Esophagus (tissue), 2 donors: ENCODE data around the gene FNDC3B. TPM values are rescaled to one million over a fixed set of nuclear protein-coding genes. Genes with fewer than 3 reads are reported as not detected.

Experiments used
- H3K27ac ChIP-seq, 2 donors: one replicate each; pipeline ENCODE4 v1.5.1; 2013; ENCODE audit warnings: low read depth in 2 of 2, mild to moderate bottlenecking in 2 of 2, inconsistent platforms in 1 of 2, low read length in 1 of 2, moderate library complexity in 1 of 2
- H3K27me3 ChIP-seq, 2 donors: one replicate each; pipeline ENCODE4 v1.6.1; 2013; ENCODE audit warnings: low read length in 2 of 2, control low read depth in 1 of 2, mild to moderate bottlenecking in 1 of 2; ENCODE audit not compliant: insufficient read depth in 2 of 2, control insufficient read depth in 1 of 2
- H3K36me3 ChIP-seq, 2 donors: one replicate each; pipeline ENCODE4 v1.6.1; 2013; ENCODE audit warnings: low read length in 1 of 2; ENCODE audit not compliant: control insufficient read depth in 2 of 2, insufficient read depth in 2 of 2
- H3K4me1 ChIP-seq, 2 donors: one replicate each; pipeline ENCODE4 v1.6.1; 2013; ENCODE audit warnings: low read length in 1 of 2; ENCODE audit not compliant: control insufficient read depth in 2 of 2, insufficient read depth in 2 of 2
- H3K4me3 ChIP-seq, 2 donors: one replicate each; pipeline ENCODE4 v1.5.1; 2013; ENCODE audit warnings: low read length in 2 of 2, mild to moderate bottlenecking in 2 of 2, low read depth in 1 of 2, moderate library complexity in 1 of 2
- H3K9me3 ChIP-seq, 2 donors: one replicate each; pipeline ENCODE4 v1.6.1; 2013; ENCODE audit warnings: mild to moderate bottlenecking in 2 of 2, low read depth in 1 of 2, low read length in 1 of 2, moderate library complexity in 1 of 2; ENCODE audit not compliant: control insufficient read depth in 2 of 2, insufficient read depth in 1 of 2
- WGBS, 2 donors: extraction: QIAGEN DNeasy Blood & Tissue Kit; methylation state at CpG; one replicate each; pipeline ENCODE4 v1.1.7; 2013; 5-methylcytosine and 5-hydroxymethylcytosine counted together
- polyA plus RNA-seq, 2 donors: library from polyadenylated mRNA; stranded (reverse); fragments of 200-250 nt; gene quantifications; one replicate each; pipeline ENCODE4 v1.2.3, GENCODE V29; 2013
- donor health status: healthy with polysubstance abuse.
- donor health status: Bipolar disorder and iron deficiency.

The FNDC3B gene
- polyA plus RNA-seq, 2 donors: 2.8 to 3.3 TPM

GRCh38 chr3:172003146-172003545 lies 36.2 kb upstream of the FNDC3B start:
- Histone ChIP-seq H3K27me3 (no peaks in the 10 kb centered on the region), H3K4me1 (no peaks in the 10 kb centered on the region), H3K4me3 (no peak overlapping the region), H3K36me3 (no peaks in the 10 kb centered on the region), H3K9me3 (no peaks in the 10 kb centered on the region), H3K27ac (no peak overlapping the region)
- WGBS, 2 donors: 84 to 86% methylated on average over 6 of the region's 6 CpGs

GRCh38 chr3:172007065-172007370 lies 32.4 kb upstream of the FNDC3B start:
- no peaks in the 10 kb centered on the region for H3K27me3 ChIP-seq
- no peaks in the 10 kb centered on the region for H3K36me3 ChIP-seq
- no peak overlapping the region for H3K4me3 ChIP-seq
- no peaks in the 10 kb centered on the region for H3K4me1 ChIP-seq
- no peaks in the 10 kb centered on the region for H3K9me3 ChIP-seq
- H3K27ac ChIP-seq: no peak overlapping the region

- H3K27me3 ChIP-seq: no peaks in the 10 kb centered on the region
- no peaks in the 10 kb centered on the region for H3K9me3 ChIP-seq
- H3K36me3 ChIP-seq: no peaks in the 10 kb centered on the region
- H3K4me3 ChIP-seq: no peak overlapping the region
- 71 to 77% methylated on average over 3 of the region's 3 CpGs for WGBS, 2 donors
- no peaks in the 10 kb centered on the region for H3K4me1 ChIP-seq
- H3K27ac ChIP-seq: no peak overlapping the region
Observed at GRCh38 chr3:172009803-172010202, 29.6 kb upstream of the FNDC3B start.

- Histone ChIP-seq H3K4me3 (no peak overlapping the region), H3K36me3 (no peaks in the 10 kb centered on the region), H3K27me3 (no peaks in the 10 kb centered on the region), H3K27ac (no peak overlapping the region), H3K9me3 (no peaks in the 10 kb centered on the region), H3K4me1 (no peaks in the 10 kb centered on the region)
- WGBS, 2 donors: 86 to 89% methylated on average over 1 of the region's 1 CpG
Observed at GRCh38 chr3:172012775-172013174, 26.6 kb upstream of the FNDC3B start.

- Histone ChIP-seq H3K27me3 (no peaks in the 10 kb centered on the region), H3K4me1 (no peaks in the 10 kb centered on the region), H3K27ac (no peak overlapping the region), H3K36me3 (no peaks in the 10 kb centered on the region), H3K4me3 (no peak overlapping the region), H3K9me3 (no peaks in the 10 kb centered on the region)
- 74% methylated on average over 3 to 5 of the region's 5 CpGs for WGBS, 2 donors
Observed at GRCh38 chr3:172014145-172014544, 25.2 kb upstream of the FNDC3B start.

- no peaks in the 10 kb centered on the region for H3K4me1 ChIP-seq
- H3K4me3 ChIP-seq: no peak overlapping the region
- H3K9me3 ChIP-seq: no peaks in the 10 kb centered on the region
- H3K27ac ChIP-seq: no peak overlapping the region
- no peaks in the 10 kb centered on the region for H3K27me3 ChIP-seq
- H3K36me3 ChIP-seq: no peaks in the 10 kb centered on the region
Observed at GRCh38 chr3:172018364-172018763, 21.0 kb upstream of the FNDC3B start.

GRCh38 chr3:172020763-172021162 lies 18.6 kb upstream of the FNDC3B start:
- no peaks in the 10 kb centered on the region for H3K4me1 ChIP-seq
- H3K27me3 ChIP-seq: no peaks in the 10 kb centered on the region
- no peaks in the 10 kb centered on the region for H3K36me3 ChIP-seq
- no peaks in the 10 kb centered on the region for H3K9me3 ChIP-seq
- H3K4me3 ChIP-seq: no peak overlapping the region
- 75 to 79% methylated on average over 2 of the region's 2 CpGs for WGBS, 2 donors
- H3K27ac ChIP-seq: no peak overlapping the region

GRCh38 chr3:172021164-172021563 lies 18.2 kb upstream of the FNDC3B start:
- no peak overlapping the region for H3K4me3 ChIP-seq
- H3K9me3 ChIP-seq: no peaks in the 10 kb centered on the region
- H3K4me1 ChIP-seq: no peaks in the 10 kb centered on the region
- WGBS, 2 donors: 53 to 54% methylated on average over 1 of the region's 1 CpG
- H3K36me3 ChIP-seq: no peaks in the 10 kb centered on the region
- H3K27me3 ChIP-seq: no peaks in the 10 kb centered on the region
- H3K27ac ChIP-seq: no peak overlapping the region

- Histone ChIP-seq H3K4me3 (no peak overlapping the region), H3K27me3 (no peaks in the 10 kb centered on the region), H3K4me1 (no peaks in the 10 kb centered on the region), H3K36me3 (no peaks in the 10 kb centered on the region), H3K27ac (no peak overlapping the region), H3K9me3 (no peaks in the 10 kb centered on the region)
- WGBS, 2 donors: 85 to 92% methylated on average over 4 of the region's 4 CpGs
Observed at GRCh38 chr3:172021859-172022258, 17.5 kb upstream of the FNDC3B start.

GRCh38 chr3:172023915-172024314 lies 15.5 kb upstream of the FNDC3B start:
- no peak overlapping the region for H3K4me3 ChIP-seq
- no peaks in the 10 kb centered on the region for H3K9me3 ChIP-seq
- H3K4me1 ChIP-seq: no peaks in the 10 kb centered on the region
- no peak overlapping the region for H3K27ac ChIP-seq
- no peaks in the 10 kb centered on the region for H3K27me3 ChIP-seq
- WGBS, 2 donors: 86% methylated on average over 2 of the region's 2 CpGs
- no peaks in the 10 kb centered on the region for H3K36me3 ChIP-seq
